Measurements from ENCODE around the gene CDH13.

CDH13 gene

DNA sequence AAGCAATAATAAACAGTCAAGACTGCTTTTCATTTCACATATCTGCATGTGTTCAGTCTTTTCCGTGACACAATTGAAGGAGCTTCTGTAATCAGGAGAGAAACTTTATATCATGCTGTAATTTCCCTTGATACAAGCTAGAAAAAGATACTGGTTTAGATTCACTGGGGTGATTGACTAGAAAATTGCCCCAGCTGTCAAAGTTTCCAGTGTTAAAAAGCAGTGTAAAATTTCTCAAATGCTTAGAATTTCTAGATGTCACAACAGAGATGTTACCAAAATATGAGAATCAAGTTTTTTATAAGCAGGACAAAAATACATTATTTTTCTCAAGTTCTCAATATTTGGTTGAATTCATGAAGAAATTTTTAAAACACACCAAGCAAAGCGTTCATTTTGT, 888.6 kb downstream of the CDH13 start:
- ChIA-PET POLR2A (no interaction called here), CTCF (no interaction called here)
- DNase-seq (ENCODE audit: extremely low spot score): no peak
- TF ChIP-seq, protein P1, sequence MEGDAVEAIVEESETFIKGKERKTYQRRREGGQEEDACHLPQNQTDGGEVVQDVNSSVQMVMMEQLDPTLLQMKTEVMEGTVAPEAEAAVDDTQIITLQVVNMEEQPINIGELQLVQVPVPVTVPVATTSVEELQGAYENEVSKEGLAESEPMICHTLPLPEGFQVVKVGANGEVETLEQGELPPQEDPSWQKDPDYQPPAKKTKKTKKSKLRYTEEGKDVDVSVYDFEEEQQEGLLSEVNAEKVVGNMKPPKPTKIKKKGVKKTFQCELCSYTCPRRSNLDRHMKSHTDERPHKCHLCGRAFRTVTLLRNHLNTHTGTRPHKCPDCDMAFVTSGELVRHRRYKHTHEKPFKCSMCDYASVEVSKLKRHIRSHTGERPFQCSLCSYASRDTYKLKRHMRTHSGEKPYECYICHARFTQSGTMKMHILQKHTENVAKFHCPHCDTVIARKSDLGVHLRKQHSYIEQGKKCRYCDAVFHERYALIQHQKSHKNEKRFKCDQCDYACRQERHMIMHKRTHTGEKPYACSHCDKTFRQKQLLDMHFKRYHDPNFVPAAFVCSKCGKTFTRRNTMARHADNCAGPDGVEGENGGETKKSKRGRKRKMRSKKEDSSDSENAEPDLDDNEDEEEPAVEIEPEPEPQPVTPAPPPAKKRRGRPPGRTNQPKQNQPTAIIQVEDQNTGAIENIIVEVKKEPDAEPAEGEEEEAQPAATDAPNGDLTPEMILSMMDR (IDR thresholded peaks at IDR 0.05; ENCODE audit: control extremely low read depth, extremely low read depth, low read depth, missing control alignments): no peak

DNA sequence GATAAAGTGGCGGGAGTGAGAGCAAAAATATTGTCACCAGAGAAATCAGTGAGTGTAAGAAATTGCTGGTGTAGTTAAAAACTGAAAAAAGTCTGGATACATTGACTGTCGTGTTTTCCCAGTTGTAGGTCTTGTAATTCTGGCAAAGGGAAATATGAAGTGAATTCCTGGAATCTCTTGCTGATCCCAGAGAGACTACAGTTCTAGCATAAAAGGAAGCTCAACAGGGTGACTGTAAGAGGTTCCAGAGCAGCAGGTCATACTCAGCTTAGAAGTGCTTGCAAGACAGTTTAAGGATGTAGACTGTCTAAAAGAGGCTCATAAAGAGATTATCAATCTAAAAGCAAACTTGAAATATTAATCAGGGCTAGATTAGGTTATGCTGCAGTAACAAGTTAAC, 890.2 kb downstream of the CDH13 start:
- TF ChIP-seq, protein P1 (IDR thresholded peaks at IDR 0.05; ENCODE audit: control extremely low read depth, extremely low read depth, low read depth, missing control alignments): no peak
- DNase-seq (ENCODE audit: extremely low spot score): no peak
- ChIA-PET POLR2A (no interaction called here), CTCF (interaction anchor here (1.1 kb wide), 1 partner anchor 13 kb away, joined by 3 read pairs; no protein-coding TSS in a partner anchor)

DNA sequence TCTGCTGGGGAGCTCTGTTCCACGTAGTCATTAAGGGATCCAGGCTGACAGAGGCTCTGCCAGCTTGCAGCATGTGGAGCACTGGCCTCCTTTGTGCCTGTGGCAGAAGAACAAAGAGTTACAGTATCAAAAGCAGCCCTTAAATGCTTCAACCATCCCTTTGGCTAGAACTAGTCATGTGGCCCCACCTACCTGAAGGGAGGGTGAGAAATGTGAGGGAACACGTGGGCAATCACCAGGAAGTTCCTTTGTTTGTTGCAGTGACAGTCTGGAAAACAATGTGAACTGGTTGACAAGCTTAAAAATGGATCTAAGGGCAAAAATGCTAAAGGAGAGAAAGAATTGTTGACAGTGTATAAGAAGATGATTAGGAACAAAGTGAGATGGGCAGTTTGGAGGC, 890.6 kb downstream of the CDH13 start:
- ChIA-PET CTCF (no interaction called here), POLR2A (no interaction called here)
- TF ChIP-seq, protein P1 (IDR thresholded peaks at IDR 0.05; ENCODE audit: control extremely low read depth, extremely low read depth, low read depth, missing control alignments): no peak
- no peak for DNase-seq (ENCODE audit: extremely low spot score)

DNA sequence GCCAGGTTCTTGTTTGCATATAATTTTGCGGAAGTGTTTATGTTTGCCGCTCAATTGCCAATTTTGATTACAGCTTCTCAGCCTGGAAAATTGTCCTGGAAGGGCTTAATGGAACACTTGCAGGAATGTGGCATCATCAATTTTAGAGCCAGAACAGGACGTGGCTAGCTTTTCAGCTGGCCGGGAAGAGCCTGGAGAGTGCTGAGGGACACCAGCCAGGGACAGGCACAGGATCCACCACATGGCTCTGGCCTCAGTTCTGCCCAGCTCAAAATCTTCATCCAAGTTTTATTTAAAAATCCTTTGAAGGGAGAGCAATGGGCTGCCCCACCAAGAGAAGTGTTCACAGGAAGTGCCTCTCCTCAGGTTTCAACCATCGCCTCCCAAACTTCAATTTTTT, 893.8 kb downstream of the CDH13 start:
- TF ChIP-seq, protein P1 (IDR thresholded peaks at IDR 0.05; ENCODE audit: control extremely low read depth, extremely low read depth, low read depth, missing control alignments): no peak
- ChIA-PET POLR2A (no interaction called here), CTCF (no interaction called here)
- DNase-seq (ENCODE audit: extremely low spot score): no peak

DNA sequence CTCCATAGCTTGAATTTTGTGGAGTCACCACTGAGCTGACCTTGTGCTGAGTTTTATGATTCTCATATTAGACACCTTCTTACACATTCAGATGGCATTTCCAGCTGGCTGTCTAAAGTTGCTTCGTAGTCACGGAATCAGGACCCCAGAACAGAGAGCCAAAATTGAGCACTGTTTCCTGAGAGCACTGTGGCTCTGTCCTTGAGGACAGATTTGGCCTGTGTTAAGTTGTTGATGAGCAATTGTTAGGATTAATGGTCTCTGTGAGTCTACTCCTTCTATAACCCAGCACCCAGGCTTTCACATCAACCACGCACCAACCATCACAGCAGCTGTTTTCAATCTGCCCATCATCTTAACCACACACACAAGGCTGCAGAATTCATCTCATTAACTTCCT, 903.5 kb downstream of the CDH13 start:
- DNase-seq (ENCODE audit: extremely low spot score): no peak
- ChIA-PET POLR2A (no interaction called here), CTCF (interaction anchor here (0.9 to 1.5 kb wide), 2 partner anchors 11 to 14 kb away, joined by 3 read pairs; no protein-coding TSS in a partner anchor)
- TF ChIP-seq, protein P1 (IDR thresholded peaks at IDR 0.05; ENCODE audit: control extremely low read depth, extremely low read depth, low read depth, missing control alignments): no peak

DNA sequence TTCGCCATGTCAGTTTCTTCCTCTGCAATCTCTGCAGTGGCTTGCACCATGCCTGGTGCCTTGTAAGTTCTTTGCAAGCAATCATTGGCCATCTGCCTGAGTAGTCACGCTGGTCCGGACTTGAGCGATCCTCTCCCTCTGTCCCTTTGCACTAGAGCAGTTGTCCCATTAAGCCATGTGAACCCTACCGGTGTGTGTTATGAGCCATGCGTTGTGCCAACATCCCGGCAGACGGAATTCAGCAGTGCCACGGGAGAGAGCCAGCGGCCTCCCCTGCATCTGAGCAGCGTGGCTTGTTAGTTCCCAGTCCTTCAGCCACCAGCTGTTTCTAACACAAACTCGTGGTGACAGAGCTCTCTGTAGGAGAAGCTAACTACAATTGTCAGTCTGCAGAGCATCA, 905.9 kb downstream of the CDH13 start:
- DNase-seq (ENCODE audit: extremely low spot score): no peak
- ChIA-PET CTCF (interaction anchor here (1.8 kb wide), 1 partner anchor 9 kb away, joined by 4 read pairs; no protein-coding TSS in a partner anchor), POLR2A (no interaction called here)
- TF ChIP-seq, protein P1 (IDR thresholded peaks at IDR 0.05; ENCODE audit: control extremely low read depth, extremely low read depth, low read depth, missing control alignments): no peak

DNA sequence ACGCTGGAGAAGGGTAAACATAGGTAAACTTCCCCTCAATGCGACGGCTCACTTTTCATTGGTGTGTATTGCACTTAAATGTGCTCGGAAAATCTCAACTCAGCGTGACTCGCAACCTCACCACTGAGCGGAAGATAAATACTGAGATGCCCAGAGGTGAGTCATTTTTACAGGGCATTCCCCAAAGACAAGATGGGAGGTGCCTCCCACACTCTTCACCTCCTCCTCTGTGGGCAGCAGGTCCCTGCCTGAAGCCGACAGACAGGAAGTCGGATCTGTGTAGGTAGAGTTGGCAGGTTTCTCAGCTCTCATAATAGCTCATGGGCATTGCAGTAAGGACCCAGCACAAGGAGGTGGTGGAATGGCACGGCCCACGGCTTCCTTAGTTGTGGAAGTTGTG, 906.4 kb downstream of the CDH13 start:
- TF ChIP-seq, protein P1 (IDR thresholded peaks at IDR 0.05; ENCODE audit: control extremely low read depth, extremely low read depth, low read depth, missing control alignments): no peak
- ChIA-PET POLR2A (no interaction called here), CTCF (interaction anchor here (1.8 kb wide), 1 partner anchor 8 kb away, joined by 4 read pairs; no protein-coding TSS in a partner anchor)
- DNase-seq (ENCODE audit: extremely low spot score): no peak

Measured in GM10248 (cell line).